ENCODE data around the gene SPI1.
"Not testable (repeated sequence)": the region's sequence is repeated elsewhere in the genome, so short reads cannot be mapped to it uniquely, and the experiment has no call there.

SPI1 gene

DNA sequence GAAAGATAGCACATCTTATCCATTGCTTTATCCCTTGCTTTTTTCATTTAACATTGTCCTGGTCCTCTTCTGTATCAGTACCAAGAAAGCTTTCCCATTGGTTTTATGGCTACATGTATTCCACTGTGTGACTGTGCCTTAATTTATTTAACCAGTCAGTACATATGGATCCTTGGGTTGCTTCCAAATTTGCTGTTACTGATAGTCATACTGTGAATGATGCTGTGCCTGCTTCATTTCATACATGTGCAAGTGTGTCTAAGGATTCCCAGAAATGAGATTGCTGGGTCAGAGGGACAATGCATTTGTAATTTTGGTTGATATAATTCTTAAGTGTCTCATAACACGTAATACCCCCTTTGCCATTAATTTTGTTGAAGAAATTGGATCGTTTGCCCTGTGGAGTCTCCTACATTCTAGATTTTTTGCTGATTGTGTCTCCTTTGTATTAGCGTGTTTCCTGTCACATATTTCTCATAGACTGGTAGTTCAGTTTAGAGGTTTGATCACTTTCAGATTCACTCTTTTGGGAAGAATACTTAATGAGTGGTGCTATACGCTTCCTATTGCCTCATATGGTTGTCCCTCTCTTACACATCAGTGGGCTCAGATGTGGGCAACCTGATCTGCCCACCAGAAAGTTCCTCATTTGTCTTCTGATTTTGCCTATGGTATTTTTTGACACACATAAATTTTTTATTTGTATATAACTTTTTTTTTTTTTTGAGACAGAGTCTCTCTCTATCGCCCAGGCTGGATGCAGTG lies 61.1 kb downstream of the SPI1 start:
- DNase-seq (ENCODE audit: low read depth): no peak
- TF ChIP-seq, protein P1, sequence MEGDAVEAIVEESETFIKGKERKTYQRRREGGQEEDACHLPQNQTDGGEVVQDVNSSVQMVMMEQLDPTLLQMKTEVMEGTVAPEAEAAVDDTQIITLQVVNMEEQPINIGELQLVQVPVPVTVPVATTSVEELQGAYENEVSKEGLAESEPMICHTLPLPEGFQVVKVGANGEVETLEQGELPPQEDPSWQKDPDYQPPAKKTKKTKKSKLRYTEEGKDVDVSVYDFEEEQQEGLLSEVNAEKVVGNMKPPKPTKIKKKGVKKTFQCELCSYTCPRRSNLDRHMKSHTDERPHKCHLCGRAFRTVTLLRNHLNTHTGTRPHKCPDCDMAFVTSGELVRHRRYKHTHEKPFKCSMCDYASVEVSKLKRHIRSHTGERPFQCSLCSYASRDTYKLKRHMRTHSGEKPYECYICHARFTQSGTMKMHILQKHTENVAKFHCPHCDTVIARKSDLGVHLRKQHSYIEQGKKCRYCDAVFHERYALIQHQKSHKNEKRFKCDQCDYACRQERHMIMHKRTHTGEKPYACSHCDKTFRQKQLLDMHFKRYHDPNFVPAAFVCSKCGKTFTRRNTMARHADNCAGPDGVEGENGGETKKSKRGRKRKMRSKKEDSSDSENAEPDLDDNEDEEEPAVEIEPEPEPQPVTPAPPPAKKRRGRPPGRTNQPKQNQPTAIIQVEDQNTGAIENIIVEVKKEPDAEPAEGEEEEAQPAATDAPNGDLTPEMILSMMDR (IDR thresholded peaks at IDR 0.05; ENCODE audit: insufficient read depth, low read depth, low read length, missing control alignments): no peak
- H3K4me3 ChIP-seq (ENCODE audit: low read length): no peak overlapping the region

DNA sequence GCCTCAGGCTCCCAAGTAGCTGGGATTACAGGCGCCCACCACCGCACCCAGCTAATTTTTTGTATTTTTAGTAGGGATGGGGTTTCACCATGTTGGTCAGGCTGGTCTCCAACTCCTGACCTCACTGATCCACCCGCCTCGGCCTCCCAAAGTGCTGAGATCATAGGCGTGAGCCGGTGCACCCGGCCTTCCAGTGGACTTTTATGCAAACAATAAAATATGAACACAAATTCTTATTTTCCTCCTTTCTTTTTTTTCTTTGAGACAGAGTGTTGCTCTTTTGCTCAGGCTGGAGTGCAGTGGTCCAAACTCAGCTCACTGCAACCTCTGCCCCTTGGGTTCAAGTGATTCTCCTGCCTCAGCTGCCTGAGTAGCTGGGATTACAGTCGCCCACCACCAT lies 61.8 kb downstream of the SPI1 start:
- not testable (repeated sequence) for H3K4me3 ChIP-seq (ENCODE audit: low read length); DNase-seq (ENCODE audit: low read depth)

- no peak for DNase-seq (ENCODE audit: low read depth)
- H3K4me3 ChIP-seq (ENCODE audit: low read length): no peak overlapping the region
- TF ChIP-seq, protein P1 (IDR thresholded peaks at IDR 0.05; ENCODE audit: insufficient read depth, low read depth, low read length, missing control alignments): no peak
Observed at GRCh38 chr11:47314992-47315391, 63.4 kb downstream of the SPI1 start.

GRCh38 chr11:47308050-47308823 lies 70.1 kb downstream of the SPI1 start:
- TF ChIP-seq, protein P1 (IDR thresholded peaks at IDR 0.05; ENCODE audit: insufficient read depth, low read depth, low read length, missing control alignments): no peak
- no peak for DNase-seq (ENCODE audit: low read depth)
- H3K4me3 ChIP-seq (ENCODE audit: low read length): no peak overlapping the region

- no peak overlapping the region for H3K4me3 ChIP-seq (ENCODE audit: low read length)
- no peak for DNase-seq (ENCODE audit: low read depth)
- TF ChIP-seq, protein P1 (IDR thresholded peaks at IDR 0.05; ENCODE audit: insufficient read depth, low read depth, low read length, missing control alignments): no peak
Observed at GRCh38 chr11:47306484-47306844, 71.9 kb downstream of the SPI1 start.

- TF ChIP-seq, protein P1 (IDR thresholded peaks at IDR 0.05; ENCODE audit: insufficient read depth, low read depth, low read length, missing control alignments): no peak
- no peak overlapping the region for H3K4me3 ChIP-seq (ENCODE audit: low read length)
- DNase-seq (ENCODE audit: low read depth): peak; percentile 22
Observed at GRCh38 chr11:47305734-47306483, 72.4 kb downstream of the SPI1 start.

All from epithelial cell of esophagus (primary cell).